Activated naive CD4-positive, alpha-beta T cell treated with anti-CD3 and anti-CD28 coated beads for 36 hours (primary cell): ENCODE data around the gene SCUBE3. TPM values are rescaled to one million over a fixed set of nuclear protein-coding genes. Genes with fewer than 3 reads are reported as not detected.

Experiments used
- CTCF ChIA-PET: fragments of 350-600 bp; sonication (Branson Sonifier 250); formaldehyde crosslinking; loops from one replicate; lab custom pipeline; 2021; ENCODE audit warnings: antibody characterized with exemption; lab: Charles Lee
- DNase-seq: peaks from one replicate; pipeline ENCODE4 v3.0.0-alpha.2; 2020
- H3K27ac Mint-ChIP-seq: one replicate; pipeline ENCODE4 v1.8.0; 2021; ENCODE audit warnings: mild to moderate bottlenecking, mixed read lengths
- H3K27me3 Mint-ChIP-seq: one replicate; pipeline ENCODE4 v1.8.0; 2021; ENCODE audit warnings: low read depth, mixed read lengths
- H3K36me3 Mint-ChIP-seq: one replicate; pipeline ENCODE4 v1.8.0; 2021; ENCODE audit warnings: low read depth, mixed read lengths
- H3K4me1 Mint-ChIP-seq: one replicate; pipeline ENCODE4 v1.8.0; 2021; ENCODE audit warnings: low read depth, mixed read lengths
- H3K4me3 Mint-ChIP-seq: one replicate; pipeline ENCODE4 v1.8.0; 2021; ENCODE audit warnings: mild to moderate bottlenecking, moderate library complexity, mixed read lengths
- H3K9me3 Mint-ChIP-seq: one replicate; pipeline ENCODE4 v1.8.0; 2021; ENCODE audit warnings: mixed read lengths
- intact Hi-C: fragments of 100-400 bp; cut with micrococcal nuclease; formaldehyde crosslinking; loops from one replicate; pipeline ENCODE4 v1.15.1; 2023
- total RNA-seq, 2 experiments: library from RNA; stranded (reverse); gene quantifications; one replicate each; pipeline ENCODE4 v1.2.3, GENCODE V29; 2021

Gene SCUBE3
- total RNA-seq, 2 experiments from 2014 or later, result not detected

GRCh38 chr6:35183935-35184334, 29.8 kb upstream of the SCUBE3 start:
- no peak for DNase-seq
- no peaks in the 10 kb centered on the region for H3K9me3 Mint-ChIP-seq
- CTCF ChIA-PET, result interaction anchor here (1.0 kb wide), 2 partner anchors 21 to 38 kb away, joined by 3 to 5 read pairs; no protein-coding TSS in a partner anchor

GRCh38 chr6:35184580-35185301, 29.0 kb upstream of the SCUBE3 start:
- H3K27me3 Mint-ChIP-seq, result peaks cover 13% of the 10 kb centered on the region
- no peaks in the 10 kb centered on the region for H3K36me3 Mint-ChIP-seq
- no peak overlapping the region for H3K27ac Mint-ChIP-seq
- H3K4me1 Mint-ChIP-seq, result peaks cover 2% of the 10 kb centered on the region
- no peaks in the 10 kb centered on the region for H3K9me3 Mint-ChIP-seq
- CTCF ChIA-PET, result interaction anchor here (1.0 kb wide), 2 partner anchors 20 to 39 kb away, joined by 3 to 5 read pairs; no protein-coding TSS in a partner anchor
- intact Hi-C loops, result no loop called here
- H3K4me3 Mint-ChIP-seq, result no peak overlapping the region
- DNase-seq, result no peak

More at GRCh38 chr6:35183935-35184334, 29.8 kb upstream of the SCUBE3 start:
- H3K27me3 Mint-ChIP-seq, result peaks cover 13% of the 10 kb centered on the region
- peaks cover 2% of the 10 kb centered on the region for H3K4me1 Mint-ChIP-seq
- no peak overlapping the region for H3K27ac Mint-ChIP-seq
- intact Hi-C loops, result no loop called here
- H3K4me3 Mint-ChIP-seq, result no peak overlapping the region
- no peaks in the 10 kb centered on the region for H3K36me3 Mint-ChIP-seq

- H3K27ac Mint-ChIP-seq, result no peak overlapping the region
- no peak for DNase-seq
- no peaks in the 10 kb centered on the region for H3K9me3 Mint-ChIP-seq
- intact Hi-C loops, result no loop called here
- no peaks in the 10 kb centered on the region for H3K36me3 Mint-ChIP-seq
- peaks cover 13% of the 10 kb centered on the region for H3K27me3 Mint-ChIP-seq
- CTCF ChIA-PET, result no interaction called here
- H3K4me3 Mint-ChIP-seq, result no peak overlapping the region
- H3K4me1 Mint-ChIP-seq, result peaks cover 2% of the 10 kb centered on the region
These were observed 28.5 kb upstream of the SCUBE3 start for GRCh38 chr6:35185302-35185681.

- H3K27me3 Mint-ChIP-seq, result peaks cover 13% of the 10 kb centered on the region
- no peaks in the 10 kb centered on the region for H3K36me3 Mint-ChIP-seq
- no peaks in the 10 kb centered on the region for H3K9me3 Mint-ChIP-seq
- CTCF ChIA-PET, result no interaction called here
- intact Hi-C loops, result no loop called here
- no peak for DNase-seq
- no peak overlapping the region for H3K27ac Mint-ChIP-seq
- H3K4me3 Mint-ChIP-seq, result no peak overlapping the region
- H3K4me1 Mint-ChIP-seq, result peaks cover 2% of the 10 kb centered on the region
These were observed 27.8 kb upstream of the SCUBE3 start for GRCh38 chr6:35185971-35186370.

- no peaks in the 10 kb centered on the region for H3K36me3 Mint-ChIP-seq
- intact Hi-C loops, result no loop called here
- CTCF ChIA-PET, result interaction anchor here (1.2 kb wide), 2 partner anchors 19 to 40 kb away, joined by 3 to 6 read pairs; no protein-coding TSS in a partner anchor
- H3K4me3 Mint-ChIP-seq, result no peak overlapping the region
- H3K9me3 Mint-ChIP-seq, result no peaks in the 10 kb centered on the region
- peaks cover 2% of the 10 kb centered on the region for H3K4me1 Mint-ChIP-seq
- no peak for DNase-seq
- H3K27ac Mint-ChIP-seq, result no peak overlapping the region
- peaks cover 13% of the 10 kb centered on the region for H3K27me3 Mint-ChIP-seq
These were observed 27.2 kb upstream of the SCUBE3 start for GRCh38 chr6:35186571-35186970.

- no peaks in the 10 kb centered on the region for H3K9me3 Mint-ChIP-seq
- CTCF ChIA-PET, result no interaction called here
These were observed 24.9 kb upstream of the SCUBE3 start for GRCh38 chr6:35188886-35189285.

GRCh38 chr6:35190306-35190705, 23.4 kb upstream of the SCUBE3 start:
- CTCF ChIA-PET, result no interaction called here
- no peaks in the 10 kb centered on the region for H3K4me1 Mint-ChIP-seq
- H3K9me3 Mint-ChIP-seq, result no peaks in the 10 kb centered on the region
- H3K27ac Mint-ChIP-seq, result no peak overlapping the region
- intact Hi-C loops, result no loop called here
- peaks cover 3% of the 10 kb centered on the region for H3K27me3 Mint-ChIP-seq
- no peak overlapping the region for H3K4me3 Mint-ChIP-seq
- no peak for DNase-seq
- no peaks in the 10 kb centered on the region for H3K36me3 Mint-ChIP-seq

More at GRCh38 chr6:35188886-35189285, 24.9 kb upstream of the SCUBE3 start:
- H3K27ac Mint-ChIP-seq, result no peak overlapping the region
- H3K36me3 Mint-ChIP-seq, result no peaks in the 10 kb centered on the region
- intact Hi-C loops, result no loop called here
- H3K27me3 Mint-ChIP-seq, result peaks cover 7% of the 10 kb centered on the region
- DNase-seq, result no peak
- no peaks in the 10 kb centered on the region for H3K4me1 Mint-ChIP-seq
- no peak overlapping the region for H3K4me3 Mint-ChIP-seq

- DNase-seq, result no peak
- intact Hi-C loops, result no loop called here
- CTCF ChIA-PET, result no interaction called here
- Mint-ChIP-seq H3K27ac (no peak overlapping the region), H3K4me1 (no peaks in the 10 kb centered on the region), H3K9me3 (no peaks in the 10 kb centered on the region), H3K36me3 (no peaks in the 10 kb centered on the region), H3K4me3 (no peak overlapping the region), H3K27me3 (peaks cover 3% of the 10 kb centered on the region)
These were observed 21.9 kb upstream of the SCUBE3 start for GRCh38 chr6:35191889-35192288.

GRCh38 chr6:35192301-35192860, 21.4 kb upstream of the SCUBE3 start:
- CTCF ChIA-PET, result no interaction called here
- Mint-ChIP-seq H3K9me3 (no peaks in the 10 kb centered on the region), H3K4me3 (no peak overlapping the region), H3K27ac (no peak overlapping the region), H3K27me3 (peaks cover 3% of the 10 kb centered on the region), H3K36me3 (no peaks in the 10 kb centered on the region), H3K4me1 (no peaks in the 10 kb centered on the region)
- no peak for DNase-seq
- intact Hi-C loops, result no loop called here

GRCh38 chr6:35194390-35194789, 19.4 kb upstream of the SCUBE3 start:
- Mint-ChIP-seq H3K4me1 (no peaks in the 10 kb centered on the region), H3K27ac (no peak overlapping the region), H3K4me3 (no peak overlapping the region), H3K9me3 (no peaks in the 10 kb centered on the region), H3K27me3 (peaks cover 9% of the 10 kb centered on the region), H3K36me3 (no peaks in the 10 kb centered on the region)
- intact Hi-C loops, result no loop called here
- DNase-seq, result no peak
- CTCF ChIA-PET, result interaction anchor here (0.5 kb wide), 1 partner anchor 421 kb away, joined by 3 read pairs; no protein-coding TSS in a partner anchor

GRCh38 chr6:35195120-35195780, 18.5 kb upstream of the SCUBE3 start:
- no peaks in the 10 kb centered on the region for H3K36me3 Mint-ChIP-seq
- no peaks in the 10 kb centered on the region for H3K9me3 Mint-ChIP-seq
- CTCF ChIA-PET, result interaction anchor here (1.1 to 2.1 kb wide), 2 partner anchors 11 to 47 kb away, joined by 4 to 9 read pairs; no protein-coding TSS in a partner anchor
- H3K4me1 Mint-ChIP-seq, result no peaks in the 10 kb centered on the region
- H3K27ac Mint-ChIP-seq, result no peak overlapping the region
- H3K4me3 Mint-ChIP-seq, result no peak overlapping the region
- intact Hi-C loops, result no loop called here
- H3K27me3 Mint-ChIP-seq, result peaks cover 9% of the 10 kb centered on the region
- DNase-seq, result no peak

- H3K9me3 Mint-ChIP-seq, result no peaks in the 10 kb centered on the region
- CTCF ChIA-PET, result no interaction called here
These were observed 16.6 kb upstream of the SCUBE3 start for GRCh38 chr6:35197196-35197595.

More at GRCh38 chr6:35197196-35197595, 16.6 kb upstream of the SCUBE3 start:
- H3K27me3 Mint-ChIP-seq, result peaks cover 9% of the 10 kb centered on the region
- H3K27ac Mint-ChIP-seq, result no peak overlapping the region
- intact Hi-C loops, result no loop called here
- DNase-seq, result no peak
- H3K4me1 Mint-ChIP-seq, result no peaks in the 10 kb centered on the region
- no peak overlapping the region for H3K4me3 Mint-ChIP-seq
- no peaks in the 10 kb centered on the region for H3K36me3 Mint-ChIP-seq
